Measurements from ENCODE around the gene BCL3.
"Not testable (repeated sequence)": the region's sequence is repeated elsewhere in the genome, so short reads cannot be mapped to it uniquely, and the experiment has no call there.

Gene BCL3

GRCh38 chr19:44705502-44706010, 43.0 kb upstream of the BCL3 start:
- no peak for DNase-seq (ENCODE audit: extremely low read depth, low read depth)
- TF ChIP-seq, protein P1, sequence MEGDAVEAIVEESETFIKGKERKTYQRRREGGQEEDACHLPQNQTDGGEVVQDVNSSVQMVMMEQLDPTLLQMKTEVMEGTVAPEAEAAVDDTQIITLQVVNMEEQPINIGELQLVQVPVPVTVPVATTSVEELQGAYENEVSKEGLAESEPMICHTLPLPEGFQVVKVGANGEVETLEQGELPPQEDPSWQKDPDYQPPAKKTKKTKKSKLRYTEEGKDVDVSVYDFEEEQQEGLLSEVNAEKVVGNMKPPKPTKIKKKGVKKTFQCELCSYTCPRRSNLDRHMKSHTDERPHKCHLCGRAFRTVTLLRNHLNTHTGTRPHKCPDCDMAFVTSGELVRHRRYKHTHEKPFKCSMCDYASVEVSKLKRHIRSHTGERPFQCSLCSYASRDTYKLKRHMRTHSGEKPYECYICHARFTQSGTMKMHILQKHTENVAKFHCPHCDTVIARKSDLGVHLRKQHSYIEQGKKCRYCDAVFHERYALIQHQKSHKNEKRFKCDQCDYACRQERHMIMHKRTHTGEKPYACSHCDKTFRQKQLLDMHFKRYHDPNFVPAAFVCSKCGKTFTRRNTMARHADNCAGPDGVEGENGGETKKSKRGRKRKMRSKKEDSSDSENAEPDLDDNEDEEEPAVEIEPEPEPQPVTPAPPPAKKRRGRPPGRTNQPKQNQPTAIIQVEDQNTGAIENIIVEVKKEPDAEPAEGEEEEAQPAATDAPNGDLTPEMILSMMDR (IDR thresholded peaks at IDR 0.05; ENCODE audit: low read depth, low read length): no peak

DNA sequence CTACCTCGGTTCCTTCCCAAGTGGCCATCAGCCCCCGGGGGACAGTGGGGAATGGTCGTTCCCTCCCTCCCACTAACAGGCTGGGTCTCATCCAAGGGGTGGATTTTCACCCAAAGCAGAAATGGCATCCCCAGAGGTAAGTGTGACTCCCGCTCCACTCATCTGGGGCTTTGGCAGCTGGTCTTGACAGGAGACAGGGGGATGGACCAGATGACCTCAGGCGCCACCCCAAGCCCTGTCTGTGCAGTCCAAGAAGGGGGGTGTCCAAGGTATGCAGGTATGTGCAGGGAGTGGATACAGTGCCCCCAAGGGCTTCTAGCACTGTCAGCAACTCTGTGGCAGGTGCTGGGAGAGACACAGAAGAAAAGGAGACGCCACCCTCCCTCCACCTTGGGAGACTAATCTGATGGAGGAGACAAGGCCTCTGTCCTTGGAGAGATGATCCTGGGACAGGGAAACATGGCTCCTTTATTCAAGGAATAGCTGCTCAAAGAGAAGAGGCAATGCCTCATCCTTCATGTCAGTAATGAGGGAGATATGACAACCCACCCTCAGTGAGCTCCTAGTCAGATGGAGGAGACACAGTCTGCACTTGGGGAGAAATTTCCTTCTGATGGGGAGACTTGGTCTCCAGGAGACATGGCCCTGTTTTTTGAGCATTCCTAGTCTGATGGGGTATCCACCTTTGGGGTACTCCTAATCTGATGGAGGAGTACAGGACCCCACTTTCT, 41.8 kb upstream of the BCL3 start:
- no peak for DNase-seq (ENCODE audit: extremely low read depth, low read depth)
- TF ChIP-seq, protein P1 (IDR thresholded peaks at IDR 0.05; ENCODE audit: low read depth, low read length): no peak

GRCh38 chr19:44707794-44708193, 40.7 kb upstream of the BCL3 start:
- DNase-seq (ENCODE audit: extremely low read depth, low read depth): no peak
- TF ChIP-seq, protein P1 (IDR thresholded peaks at IDR 0.05; ENCODE audit: low read depth, low read length): no peak

GRCh38 chr19:44708940-44709339, 39.6 kb upstream of the BCL3 start:
- TF ChIP-seq, protein P1 (IDR thresholded peaks at IDR 0.05; ENCODE audit: low read depth, low read length): no peak
- DNase-seq (ENCODE audit: extremely low read depth, low read depth): no peak

- DNase-seq (ENCODE audit: extremely low read depth, low read depth): not testable (repeated sequence)
Measured at GRCh38 chr19:44709434-44710266, 38.9 kb upstream of the BCL3 start.

DNA sequence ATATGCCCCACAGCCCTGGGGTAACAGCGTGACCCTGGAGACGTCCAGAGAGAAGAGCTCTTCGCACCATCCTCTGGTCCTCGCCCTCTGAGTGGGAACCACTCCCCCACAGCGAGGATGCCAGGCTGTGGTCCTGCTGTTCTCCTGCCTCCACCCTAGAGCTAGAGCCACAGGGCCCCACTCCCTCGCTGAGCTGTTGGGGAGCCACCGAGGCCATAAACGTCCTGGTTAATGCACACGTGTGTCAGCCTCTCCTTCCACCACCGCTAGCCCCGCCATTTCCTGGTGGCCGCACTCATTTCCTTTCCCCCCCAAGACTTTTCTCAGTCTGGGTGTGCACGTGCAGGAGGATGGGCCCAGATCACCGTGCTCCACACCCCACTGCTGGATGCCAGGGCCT, 38.0 kb upstream of the BCL3 start:
- TF ChIP-seq, protein P1 (IDR thresholded peaks at IDR 0.05; ENCODE audit: low read depth, low read length): no peak
- no peak for DNase-seq (ENCODE audit: extremely low read depth, low read depth)

DNA sequence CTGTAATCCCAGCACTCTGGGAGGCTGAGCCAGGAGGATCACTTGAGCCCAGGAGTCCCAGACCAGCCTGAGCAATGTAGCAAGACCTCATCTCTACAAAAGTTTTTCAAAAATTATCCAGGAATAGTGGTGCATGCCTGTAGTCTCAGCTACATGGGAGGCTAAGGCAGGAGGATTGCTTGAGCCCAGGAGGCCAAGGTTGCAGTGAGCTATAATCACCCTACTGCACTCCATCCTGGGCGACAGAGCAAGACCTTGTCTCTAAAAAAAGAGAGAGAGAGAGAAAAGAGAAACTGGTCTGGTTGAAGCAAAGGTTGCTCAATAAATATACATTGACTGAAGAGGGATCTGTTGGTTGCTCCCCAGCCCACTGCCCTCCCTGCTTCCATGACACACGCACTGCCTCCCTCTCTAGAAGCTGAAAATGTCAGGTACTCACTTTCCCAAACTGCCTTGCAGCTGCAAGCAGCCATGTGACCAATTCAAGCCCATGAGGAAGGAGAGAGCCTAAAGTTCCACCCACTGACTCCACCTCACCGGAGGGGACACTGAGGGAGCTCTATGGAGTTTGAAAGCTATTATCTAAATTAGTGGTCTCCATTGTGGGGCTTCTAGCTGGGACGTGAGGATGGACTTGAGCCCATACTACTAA, 35.5 kb upstream of the BCL3 start:
- TF ChIP-seq, protein P1 (IDR thresholded peaks at IDR 0.05; ENCODE audit: low read depth, low read length): no peak
- DNase-seq (ENCODE audit: extremely low read depth, low read depth): no peak
